NT2/D1 (cell line): Measurements from ENCODE around the gene TELO2.

Experiments used
- YY1 ChIP-seq: IDR thresholded peaks from 2 replicates; pipeline ENCODE4 v1.6.1; 2011; ENCODE audit not compliant: insufficient read length, insufficient read depth
- ZNF274 ChIP-seq: IDR thresholded peaks from 2 replicates; pipeline ENCODE4 v1.6.1; 2011; ENCODE audit warnings: mild to moderate bottlenecking, low read depth, low read length

DNA sequence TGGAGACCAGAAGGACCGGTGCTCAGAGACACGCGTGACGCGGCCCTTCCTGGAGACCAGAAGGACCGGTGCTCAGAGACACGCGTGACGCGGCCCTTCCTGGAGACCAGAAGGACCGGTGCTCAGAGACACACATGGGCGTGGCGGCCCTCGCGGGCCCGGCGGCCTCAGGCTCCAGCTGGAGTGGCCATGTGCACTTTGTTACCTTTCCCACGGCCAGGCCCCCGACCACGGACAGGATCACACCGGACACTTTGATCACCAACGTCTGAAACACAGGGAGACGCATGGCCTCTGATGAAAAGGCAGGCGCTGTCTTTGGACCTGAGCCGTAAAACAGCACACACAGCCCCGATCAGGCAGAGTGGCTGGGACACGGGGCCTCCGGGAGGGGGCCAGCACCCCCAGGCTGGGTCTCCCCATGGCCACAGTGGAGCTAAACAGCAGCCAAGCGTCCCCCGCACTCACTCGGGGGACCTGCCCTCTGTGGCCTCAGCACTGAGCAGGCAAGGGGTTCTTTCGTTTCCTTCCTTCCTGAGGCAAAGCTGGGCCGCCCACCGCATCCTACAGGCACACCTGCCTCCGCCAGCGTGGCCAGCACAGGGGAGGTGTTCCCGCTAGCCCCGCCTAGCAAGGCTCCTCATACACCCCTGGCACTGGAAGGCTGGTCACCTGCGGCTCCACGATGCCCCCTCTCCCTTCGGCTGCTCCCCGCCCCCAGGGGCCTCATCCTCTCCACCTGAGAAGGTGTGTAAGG lies 35.5 kb upstream of the TELO2 start:
- no peak for TF ChIP-seq ZNF274
- TF ChIP-seq YY1 = no peak
